HG02884 (cell line): ENCODE data around the gene PHIP.

Source experiments
- ATAC-seq: cut with Tn5 transposase; IDR thresholded peaks from one replicate; pipeline ENCODE4 v1.9.1; 2021; ENCODE audit warnings: mild to moderate bottlenecking, moderate library complexity; ENCODE audit not compliant: unreplicated experiment

Gene PHIP

GRCh38 chr6:79028641-79029314 is 49.3 kb downstream of the PHIP start:
- ATAC-seq = no peak

GRCh38 chr6:79011940-79012339 is 66.1 kb downstream of the PHIP start:
- ATAC-seq = no peak

- no peak for ATAC-seq
Observed at GRCh38 chr6:79010422-79010821, 67.6 kb downstream of the PHIP start.

- ATAC-seq = no peak
Observed at GRCh38 chr6:79009819-79010218, 68.2 kb downstream of the PHIP start.

- no peak for ATAC-seq
Observed at GRCh38 chr6:79005497-79005896, 72.6 kb downstream of the PHIP start.

GRCh38 chr6:79005024-79005423 is 73.0 kb downstream of the PHIP start:
- no peak for ATAC-seq

GRCh38 chr6:79004239-79004638 is 73.8 kb downstream of the PHIP start:
- no peak for ATAC-seq

- ATAC-seq = no peak
Observed at GRCh38 chr6:79001415-79001814, 76.6 kb downstream of the PHIP start.

GRCh38 chr6:78999737-79000136 is 78.3 kb downstream of the PHIP start:
- ATAC-seq = no peak

- ATAC-seq = no peak
Observed at GRCh38 chr6:78995946-78996345, 82.1 kb downstream of the PHIP start.

GRCh38 chr6:78995346-78995745 is 82.7 kb downstream of the PHIP start:
- ATAC-seq = no peak

- no peak for ATAC-seq
Observed at GRCh38 chr6:78993955-78994354, 84.1 kb downstream of the PHIP start.

- no peak for ATAC-seq
Observed at GRCh38 chr6:78989191-78989590, 88.9 kb downstream of the PHIP start.

GRCh38 chr6:78986161-78986560 is 91.9 kb downstream of the PHIP start:
- ATAC-seq = no peak

- ATAC-seq = no peak
Observed at GRCh38 chr6:78984225-78984950, 93.7 kb downstream of the PHIP start.

GRCh38 chr6:78967191-78967590 is 110.9 kb downstream of the PHIP start:
- no peak for ATAC-seq

- ATAC-seq = no peak
Observed at GRCh38 chr6:78966542-78966941, 111.5 kb downstream of the PHIP start.

- no peak for ATAC-seq
Observed at GRCh38 chr6:78962448-78962847, 115.6 kb downstream of the PHIP start.

GRCh38 chr6:78954740-78955139 is 123.3 kb downstream of the PHIP start:
- ATAC-seq = no peak

- ATAC-seq = no peak
Observed at GRCh38 chr6:78953798-78954197, 124.3 kb downstream of the PHIP start.

GRCh38 chr6:78952362-78952761 is 125.7 kb downstream of the PHIP start:
- ATAC-seq = no peak

GRCh38 chr6:78948785-78949184 is 129.3 kb downstream of the PHIP start:
- ATAC-seq = no peak

- ATAC-seq = no peak
Observed at GRCh38 chr6:78947962-78948361, 130.1 kb downstream of the PHIP start.
